HepG2 (cell line): ENCODE data around the gene PIGR. TPM values are rescaled to one million over a fixed set of nuclear protein-coding genes. Genes with fewer than 3 reads are reported as not detected.

Experiments used
- ATAC-seq: fragments of 200-7000 bp; cut with Tn5 transposase; 3 replicates; pipeline ENCODE4 v1.9.1; 2020; ENCODE audit warnings: mild to moderate bottlenecking, moderate library complexity
- BruUV-seq: library from RNA; stranded (reverse); fragments of 400-500 nt; replicated peaks from 2 replicates; lab custom pipeline; 2021; lab: Mats Ljungman, UMichigan
- CTCF ChIA-PET: fragments of 300-600 bp; formaldehyde crosslinking; extraction: SDS; loops from one replicate; lab custom pipeline; 2021; ENCODE audit warnings: low total read pairs, inconsistent platforms, low intra/inter-chr PET ratio; lab: Yijun Ruan, JAX
- POLR2A ChIA-PET: fragments of 350-600 bp; sonication (Branson Sonifier 250); formaldehyde crosslinking; loops from one replicate; lab custom pipeline; 2020; ENCODE audit warnings: antibody characterized with exemption, inconsistent platforms; lab: Yijun Ruan, JAX
- DNase-seq: peaks from one replicate; pipeline ENCODE4 v3.0.0-alpha.2; 2015; ENCODE audit warnings: low spot score
- FAIRE-seq: peaks from 3 replicates; lab custom pipeline; 2011; peaks lifted over from hg19 to GRCh38; lab: Jason Lieb, UNC
- H2AFZ ChIP-seq: one replicate; pipeline ENCODE4 v1.6.1; 2011; ENCODE audit warnings: low read length, inconsistent platforms
- H3K27ac ChIP-seq: fragments of 300-600 bp; 3 replicates; pipeline ENCODE4 v1.8.0; 2011; ENCODE audit warnings: mixed run types, mild to moderate bottlenecking, mixed read lengths, low read length, inconsistent platforms; ENCODE audit not compliant: insufficient read depth; ENCODE audit errors: extremely low read length
- H3K27me3 ChIP-seq, 2 experiments: fragments of 200-600 bp in 1 of 2; 2 replicates in 1 of 2; 3 replicates in 1 of 2; pipeline versions ENCODE4 v1.6.0 to v1.8.0; 2011; ENCODE audit warnings: low read length in 2 of 2, mild to moderate bottlenecking in 2 of 2, moderate library complexity in 2 of 2, inconsistent platforms in 1 of 2; ENCODE audit not compliant: insufficient read depth in 2 of 2, control insufficient read depth in 1 of 2
- H3K36me3 ChIP-seq, 2 experiments: fragments of 200-600 bp in 1 of 2; replicated peaks in 1 of 2; 2 replicates in 1 of 2; 3 replicates in 1 of 2; pipeline versions ENCODE4 v1.5.1 to v1.8.0; 2011; ENCODE audit warnings: low read length in 2 of 2, inconsistent platforms in 1 of 2; ENCODE audit not compliant: insufficient read depth in 2 of 2, control insufficient read depth in 1 of 2
- H3K4me1 ChIP-seq: 2 replicates; pipeline ENCODE4 v1.5.1; 2012; ENCODE audit warnings: low read length, inconsistent platforms; ENCODE audit not compliant: insufficient read depth
- H3K4me2 ChIP-seq: 2 replicates; pipeline ENCODE4 v1.6.0; 2011; ENCODE audit warnings: low read depth, low read length, inconsistent platforms
- H3K4me3 ChIP-seq, 3 experiments: fragments of 200-600 bp in 1 of 3; sonication (generic), shearing (Covaris generic) in 1 of 3; replicated peaks in 1 of 3; 2 replicates each; pipeline ENCODE4 v1.5.1; 2011 to 2016; ENCODE audit warnings: low read length in 3 of 3, inconsistent platforms in 2 of 3, low read depth in 2 of 3, mild to moderate bottlenecking in 2 of 3, control low read depth in 1 of 3, mixed read lengths in 1 of 3; ENCODE audit not compliant: insufficient read depth in 1 of 3
- H3K79me2 ChIP-seq: one replicate; pipeline ENCODE4 v1.6.1; 2011; ENCODE audit warnings: low read length, inconsistent platforms; ENCODE audit not compliant: insufficient read depth
- H3K9ac ChIP-seq: 2 replicates; pipeline ENCODE4 v1.6.0; 2011; ENCODE audit warnings: mild to moderate bottlenecking, low read depth, low read length, inconsistent platforms; ENCODE audit not compliant: insufficient read depth
- H3K9me3 ChIP-seq: 2 replicates; pipeline ENCODE4 v1.5.1; 2012; ENCODE audit warnings: mild to moderate bottlenecking, low read length
- H4K20me1 ChIP-seq: 2 replicates; pipeline ENCODE4 v1.6.0; 2011; ENCODE audit warnings: inconsistent platforms, mild to moderate bottlenecking, low read length, moderate library complexity; ENCODE audit not compliant: insufficient read depth
- POGK ChIP-seq: sonication (generic); formaldehyde crosslinking; conservative IDR thresholded peaks from 2 replicates; pipeline ENCODE4 v1.8.0; 2022; ENCODE audit warnings: mild to moderate bottlenecking, moderate library complexity, missing genetic modification reagents
- SP4 ChIP-seq: sonication (generic); formaldehyde crosslinking; IDR thresholded peaks from 2 replicates; pipeline ENCODE4 v1.8.1; 2023; ENCODE audit warnings: mild to moderate bottlenecking, missing genetic modification reagents
- TBP ChIP-seq: sonication (generic); formaldehyde crosslinking; IDR thresholded peaks from 2 replicates; pipeline ENCODE4 v1.5.0; 2020; ENCODE audit warnings: missing genetic modification reagents
- ZNF34 ChIP-seq: sonication (generic); formaldehyde crosslinking; IDR thresholded peaks from 2 replicates; pipeline ENCODE4 v1.4.0; 2020; ENCODE audit warnings: mild to moderate bottlenecking, missing genetic modification reagents, borderline replicate concordance
- ZNF501 ChIP-seq: sonication (generic); formaldehyde crosslinking; IDR thresholded peaks from 2 replicates; pipeline ENCODE4 v1.5.1; 2020; ENCODE audit warnings: mild to moderate bottlenecking, moderate library complexity, missing genetic modification reagents
- ZNF646 ChIP-seq: sonication (generic); formaldehyde crosslinking; IDR thresholded peaks from 2 replicates; pipeline ENCODE4 v1.9.0; 2021; ENCODE audit warnings: mild to moderate bottlenecking, missing genetic modification reagents
- ZNF782 ChIP-seq: sonication (generic); formaldehyde crosslinking; IDR thresholded peaks from 2 replicates; pipeline ENCODE4 v1.4.0; 2020; ENCODE audit warnings: missing genetic modification reagents, mild to moderate bottlenecking, borderline replicate concordance
- ZSCAN22 ChIP-seq: sonication (generic); formaldehyde crosslinking; IDR thresholded peaks from 2 replicates; pipeline ENCODE4 v1.4.0; 2020; ENCODE audit warnings: mild to moderate bottlenecking, missing genetic modification reagents
- WGBS: methylation state at CpG from one replicate; pipeline ENCODE4 v1.1.6; 2017; ENCODE audit warnings: low lambda C conversion rate; 5-methylcytosine and 5-hydroxymethylcytosine counted together
- in situ Hi-C: cut with HindIII; loops from 2 replicates; pipeline ENCODE4 v1.10.0; 2017; ENCODE audit warnings: low pct_unique_long_range_greater_than_20kb; ENCODE audit not compliant: extremely low pct_ligation_motif_present
- intact Hi-C: fragments of 100-400 bp; cut with micrococcal nuclease; formaldehyde crosslinking; loops from one replicate; pipeline ENCODE4 v1.10.0; 2022; ENCODE audit not compliant: unreplicated experiment
- polyA plus RNA-seq, 8 experiments: library from polyadenylated mRNA; depleted of rRNA in 3 of 8; stranded (reverse) in 7 of 8; unstranded in 1 of 8; fragments of >200 nt; fragmentation: Illumina TruSeq in 4 of 8; extraction: Trizol in 4 of 8; gene quantifications; 2 replicates each; pipeline versions ENCODE4 v1.2.1 to v1.2.3, GENCODE V29; 2011 to 2016; ENCODE audit warnings: low read depth in 4 of 8, missing spikeins in 1 of 8, mixed read lengths in 1 of 8; ENCODE audit not compliant: insufficient read depth in 1 of 8
- total RNA-seq, 5 experiments: library from RNA; depleted of rRNA; stranded (reverse); fragments of >200 nt; fragmentation: Illumina TruSeq; extraction: Trizol; gene quantifications; 2 replicates each; pipeline ENCODE4 v1.2.3, GENCODE V29; 2016; ENCODE audit warnings: low read depth in 1 of 5

PIGR gene
- total and polyA plus RNA-seq, 2 of the 13 experiments (the other 11 are each of a cell fraction or from before 2014, with no cell fraction given) = not detected

DNA sequence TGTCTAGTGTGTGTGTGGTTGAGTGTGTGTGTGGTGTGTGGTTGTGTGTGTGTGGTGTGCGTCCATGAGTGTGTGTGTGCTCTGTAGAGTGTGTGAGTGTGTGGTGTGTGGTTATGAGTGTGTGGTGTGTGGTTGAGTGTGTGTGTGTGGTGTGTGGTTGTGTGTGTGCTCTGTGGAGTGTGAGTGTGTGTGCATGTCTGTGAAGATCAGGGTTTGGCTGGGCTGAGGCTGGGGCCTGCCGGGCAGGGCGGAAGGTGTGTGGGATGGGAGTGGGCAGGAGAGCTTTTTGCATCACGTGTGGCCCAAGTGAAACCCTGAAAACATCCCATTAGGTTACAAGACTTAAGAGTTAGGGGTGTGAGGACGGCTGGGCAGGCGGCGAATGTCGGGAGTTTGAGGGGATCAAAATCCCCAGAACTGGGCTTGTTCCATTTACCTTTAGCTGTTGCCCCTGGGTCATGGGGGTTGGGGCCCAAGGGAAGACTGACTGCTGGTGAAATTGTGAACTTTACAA is 21.6 kb downstream of the PIGR start:
- Histone ChIP-seq H3K4me2 (no peak overlapping the region), H3K79me2 (no peaks in the 10 kb centered on the region), H4K20me1 (no peaks in the 10 kb centered on the region), H3K4me3 (no peak overlapping the region), H3K27ac (no peak overlapping the region), H3K9ac (no peak overlapping the region), H2AFZ (no peak overlapping the region), H3K4me1 (peaks cover 35% of the 10 kb centered on the region), H3K36me3 (no peaks in the 10 kb centered on the region), H3K27me3 (no peaks in the 10 kb centered on the region), H3K9me3 (no peaks in the 10 kb centered on the region)
- WGBS = 55% methylated on average over 8 of the region's 8 CpGs
- BruUV-seq = no TSS peak
- no peak for DNase-seq
- CTCF ChIA-PET = interaction anchor here (2.2 kb wide), 1 partner anchor 58 kb away, joined by 8 read pairs; no protein-coding TSS in a partner anchor
- ATAC-seq = peak; percentile 16
- no peak for FAIRE-seq
- intact Hi-C loops (no loop called here), in situ Hi-C loops (loop anchor here (25.0 kb wide), 1 partner anchor 287 kb away; the partner anchor contains the start of gene DYRK3)
- POLR2A ChIA-PET = no interaction called here
- TF ChIP-seq SP4 (0 out of 2 replicates have a peak, but pooled peaks have one; percentile 28), ZNF782 (CRISPR knock-in tag) (no peak), ZNF501 (CRISPR knock-in tag) (no peak), ZNF34 (CRISPR knock-in tag) (no peak), TBP (CRISPR knock-in tag) (no peak), ZSCAN22 (CRISPR knock-in tag) (no peak), ZNF646 (CRISPR knock-in tag) (peak; percentile 90), POGK (CRISPR knock-in tag) (no peak)
